HG03354 (cell line): ENCODE measurements around the gene RCAN3.
"Not testable (repeated sequence)": the region's sequence is repeated elsewhere in the genome, so short reads cannot be mapped to it uniquely, and the experiment has no call there.

ENCODE experiments used
- ATAC-seq: cut with Tn5 transposase; IDR thresholded peaks from one replicate; pipeline ENCODE4 v1.9.1; 2021; ENCODE audit warnings: mild to moderate bottlenecking; ENCODE audit not compliant: unreplicated experiment, poor library complexity, severe bottlenecking

The RCAN3 gene

GRCh38 chr1:24502709-24503058 is at the start of gene RCAN3:
Gene RCAN3, plus strand, starts transcription at chr1:24502836. Its CDS starts 11,537 bp downstream, at chr1:24514373.
- ATAC-seq, result peak; percentile 63

DNA sequence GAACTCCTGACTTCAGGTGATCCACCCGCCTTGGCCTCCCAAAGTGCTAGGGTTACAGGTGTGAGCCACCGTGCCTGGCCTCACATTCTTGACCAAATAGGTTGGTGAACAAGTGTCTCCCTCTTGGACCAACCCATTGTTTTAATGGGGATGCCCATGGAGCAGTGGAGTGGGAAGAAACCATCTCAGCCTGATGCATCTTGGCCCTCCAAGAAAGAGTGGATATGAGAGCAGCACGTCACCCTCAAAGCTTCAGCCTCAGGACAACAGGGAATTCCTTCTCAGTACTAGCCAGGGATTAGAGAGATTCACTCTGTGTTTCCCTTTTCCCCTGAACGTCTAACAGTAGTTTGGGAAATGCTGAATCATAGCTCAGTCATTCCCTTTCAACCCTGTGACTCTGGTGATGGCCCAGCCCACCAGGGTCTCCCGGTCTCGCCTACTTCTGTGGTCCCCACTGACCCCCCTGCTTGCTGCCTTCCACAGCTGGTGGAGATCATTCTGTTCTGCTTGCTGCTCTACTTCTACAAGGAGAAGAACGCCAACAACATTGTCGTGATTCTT is 49.6 kb upstream of the RCAN3 start:
- ATAC-seq, result no peak

DNA sequence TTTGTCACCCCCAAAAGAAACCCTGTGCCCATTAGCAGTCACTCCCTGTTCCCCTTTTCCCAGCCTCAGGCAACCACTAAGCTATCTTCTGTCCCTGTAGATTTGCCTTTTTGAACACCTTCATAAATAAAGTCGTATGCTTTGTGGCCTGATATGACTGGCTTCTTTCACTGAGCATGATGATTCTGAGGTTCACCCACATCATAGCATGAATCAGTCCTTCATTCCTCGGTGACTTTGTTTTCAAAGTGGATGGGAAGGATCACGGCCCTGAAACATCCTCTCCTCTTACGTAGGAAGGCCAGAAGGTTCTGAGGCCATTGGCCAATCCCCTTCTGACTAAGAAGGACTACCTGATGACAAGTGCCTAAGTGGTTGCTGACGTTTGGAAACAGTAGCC is 48.0 kb upstream of the RCAN3 start:
- ATAC-seq, result no peak

GRCh38 chr1:24455272-24455671 is 47.4 kb upstream of the RCAN3 start:
- no peak for ATAC-seq

GRCh38 chr1:24457866-24458265 is 44.8 kb upstream of the RCAN3 start:
- ATAC-seq, result no peak

DNA sequence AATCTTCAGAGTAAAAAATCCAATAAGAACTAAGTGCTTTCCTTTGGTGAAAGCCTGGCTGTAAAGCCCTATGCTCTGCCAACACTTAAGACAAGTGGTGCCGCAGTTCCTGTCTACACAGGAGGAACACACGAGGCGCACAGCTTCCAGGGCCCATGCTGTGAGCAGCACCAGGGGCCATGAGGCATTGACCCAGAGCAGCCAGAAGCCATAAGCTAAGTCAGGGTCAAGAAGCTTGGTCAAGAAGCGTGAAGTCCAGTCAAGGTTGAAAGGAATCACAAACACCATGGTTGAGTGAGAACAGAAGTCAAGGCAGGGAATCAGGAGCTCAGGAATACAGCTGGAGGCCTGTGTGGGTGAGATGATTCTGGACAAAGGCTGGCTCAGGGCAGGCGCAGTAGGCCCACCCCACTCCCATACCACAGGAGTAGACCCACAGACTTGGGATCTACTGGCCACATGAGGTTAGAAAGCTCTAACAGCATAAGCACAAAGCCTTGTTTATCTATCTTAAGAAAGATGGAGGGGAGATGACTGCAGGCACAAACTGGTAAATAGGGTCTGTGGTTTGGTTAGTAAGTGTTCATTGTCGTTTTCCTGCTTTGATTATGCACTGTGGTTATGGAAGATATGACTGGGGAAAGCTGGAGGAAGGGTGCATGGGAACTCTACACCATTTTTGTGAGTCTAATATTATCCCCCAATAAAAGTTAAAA is 42.9 kb upstream of the RCAN3 start:
- ATAC-seq, result no peak

GRCh38 chr1:24462128-24462527 is 40.5 kb upstream of the RCAN3 start:
- ATAC-seq, result not testable (repeated sequence)

- no peak for ATAC-seq
These were observed 38.6 kb upstream of the RCAN3 start for GRCh38 chr1:24463776-24464735.

- ATAC-seq, result no peak
These were observed 37.5 kb upstream of the RCAN3 start for GRCh38 chr1:24465099-24465498.

GRCh38 chr1:24465638-24466037 is 37.0 kb upstream of the RCAN3 start:
- ATAC-seq, result no peak

DNA sequence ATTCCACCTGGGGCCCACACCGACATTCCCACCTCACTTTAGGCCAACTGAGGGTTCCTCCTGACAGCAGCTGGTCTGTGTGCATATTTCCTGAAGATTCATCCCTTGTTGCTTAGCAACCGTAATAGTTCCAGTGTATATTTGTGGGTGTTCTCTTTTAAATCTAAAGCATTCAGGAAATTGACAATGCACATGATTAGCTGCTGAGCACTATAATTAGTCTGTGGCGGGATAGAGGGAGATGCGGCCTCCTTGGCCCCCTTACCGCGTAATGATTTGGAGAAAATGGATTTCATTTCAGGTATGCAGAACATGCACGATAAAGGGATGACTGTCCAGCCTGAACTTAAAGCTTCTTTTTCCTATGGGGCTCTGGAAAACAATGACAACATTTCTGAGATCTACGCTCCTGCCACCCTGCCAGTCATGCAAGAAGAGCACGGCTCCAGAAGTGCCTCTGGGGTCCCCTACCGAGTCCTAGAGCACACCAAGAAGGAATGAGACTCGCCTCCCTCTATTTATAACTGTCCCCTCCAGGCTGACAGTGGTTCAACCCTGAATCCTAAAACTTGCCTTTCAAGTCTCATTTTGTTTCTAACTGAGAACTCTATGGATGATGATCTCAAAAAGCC is 33.8 kb upstream of the RCAN3 start:
- no peak for ATAC-seq

DNA sequence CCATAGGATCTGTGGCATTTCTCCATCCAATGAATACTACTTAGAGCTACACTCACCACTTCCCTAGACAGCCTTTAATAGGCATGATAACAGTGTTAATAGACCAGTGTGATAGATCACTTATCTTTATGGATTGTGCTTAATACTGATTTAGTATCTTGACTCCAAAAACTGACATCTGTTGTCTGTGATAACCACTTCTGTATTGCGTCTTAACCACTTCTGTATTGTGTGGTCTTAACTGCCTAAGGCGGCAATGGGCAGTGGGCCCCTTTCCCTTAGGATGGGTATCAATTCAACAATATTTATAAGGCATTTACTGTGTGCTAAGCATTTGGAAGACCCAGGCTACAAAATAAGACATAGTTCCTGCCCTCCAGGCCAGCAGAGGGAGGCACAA is 32.0 kb upstream of the RCAN3 start:
- ATAC-seq, result no peak

GRCh38 chr1:24472527-24473251 is 29.9 kb upstream of the RCAN3 start:
- no peak for ATAC-seq

DNA sequence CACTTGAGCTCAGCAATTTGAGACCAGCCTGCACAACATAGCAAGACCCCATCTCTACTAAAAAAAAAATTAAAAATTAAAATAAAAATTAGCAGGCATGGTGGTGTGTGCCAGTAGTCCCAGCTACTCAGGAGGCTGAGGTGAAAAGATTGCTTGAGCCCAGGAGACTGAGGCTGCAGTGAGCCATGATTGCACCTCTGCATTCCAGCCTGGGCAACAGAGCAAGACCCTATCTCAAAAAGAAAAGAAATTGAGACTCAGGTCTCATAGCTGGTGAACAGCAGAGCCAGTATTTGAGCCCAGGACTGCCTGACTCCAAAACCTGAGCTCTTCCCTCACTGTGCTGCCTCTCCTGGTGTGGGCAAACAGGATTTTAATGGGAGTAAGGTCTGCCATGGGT is 28.4 kb upstream of the RCAN3 start:
- no peak for ATAC-seq

DNA sequence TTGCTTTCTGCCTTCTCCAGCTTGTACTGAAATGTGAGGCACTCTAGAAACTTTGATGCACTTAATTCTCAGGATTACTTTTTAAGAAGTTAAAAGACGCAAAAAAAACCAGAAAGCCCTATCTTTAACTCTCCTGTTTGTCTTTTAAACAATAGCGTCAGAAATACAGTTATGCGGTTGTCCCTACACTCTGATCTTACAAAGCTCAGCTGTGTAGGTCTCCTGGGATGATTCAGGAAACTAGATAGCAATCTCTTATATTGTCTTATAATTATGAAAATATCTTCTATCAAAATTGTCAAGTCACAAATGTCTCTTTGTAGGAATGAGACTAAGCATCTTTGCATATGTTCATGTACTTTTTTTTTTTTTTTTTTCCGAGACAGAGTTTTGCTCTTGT is 26.9 kb upstream of the RCAN3 start:
- no peak for ATAC-seq

DNA sequence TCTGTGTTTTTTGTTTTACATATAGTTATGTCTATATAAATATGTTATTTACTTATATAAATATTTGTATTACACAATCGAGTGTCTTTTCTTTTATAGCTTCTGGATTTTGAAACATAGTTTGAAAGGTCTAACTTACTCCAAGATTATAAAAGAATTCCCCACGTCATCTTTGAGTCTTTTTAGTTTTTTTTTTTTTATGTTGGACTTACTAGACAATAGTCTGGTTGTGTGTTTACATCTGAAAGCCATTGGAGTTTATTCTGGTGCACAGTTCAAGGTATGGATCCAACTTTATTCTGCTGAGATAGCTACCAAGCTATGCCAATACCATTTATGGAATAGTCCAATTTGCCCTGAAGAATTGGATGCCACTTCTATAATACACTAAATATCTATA is 26.1 kb upstream of the RCAN3 start:
- no peak for ATAC-seq

DNA sequence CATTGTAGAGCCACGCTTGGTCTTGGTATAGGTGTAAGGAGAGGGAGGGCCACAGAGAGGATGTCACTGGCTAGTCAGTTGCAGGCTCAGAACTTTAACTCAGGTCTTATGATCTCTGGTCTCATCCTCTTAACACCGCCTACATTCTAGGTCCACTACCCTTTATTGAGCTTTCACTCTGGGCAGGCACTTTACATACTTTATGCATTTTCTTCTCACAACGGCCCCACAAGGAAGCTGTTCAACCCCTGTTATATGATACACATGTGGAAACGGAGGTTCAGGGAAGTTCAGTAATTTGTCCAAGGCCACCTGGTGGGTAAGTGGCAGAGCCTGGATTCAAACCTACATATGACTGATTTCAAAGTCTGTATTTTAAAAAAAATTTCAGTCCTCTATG is 25.3 kb upstream of the RCAN3 start:
- ATAC-seq, result no peak

DNA sequence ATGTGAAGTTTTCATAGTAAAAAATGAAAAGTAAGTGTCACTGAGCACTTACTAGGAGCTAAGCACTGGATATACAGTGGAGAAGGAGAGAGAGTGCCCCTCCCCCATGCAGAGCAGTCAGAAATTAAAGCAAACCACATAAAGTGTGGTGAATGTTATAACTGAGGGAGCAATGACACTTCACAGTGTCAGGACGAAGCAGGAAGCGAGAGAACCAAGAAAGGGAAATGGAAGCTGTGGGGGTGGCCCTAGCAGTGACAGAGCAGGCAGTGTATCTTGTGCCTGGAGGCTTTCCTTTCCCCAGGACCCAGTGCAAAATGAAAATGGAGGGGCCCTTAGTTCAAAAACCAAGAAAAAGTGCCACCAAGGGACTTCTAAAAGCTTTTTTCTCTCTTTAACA is 21.5 kb upstream of the RCAN3 start:
- no peak for ATAC-seq

GRCh38 chr1:24481843-24482610 is 20.6 kb upstream of the RCAN3 start:
- ATAC-seq, result no peak
